ENCODE results near the gene CSNK1G3.

CSNK1G3 gene

DNA sequence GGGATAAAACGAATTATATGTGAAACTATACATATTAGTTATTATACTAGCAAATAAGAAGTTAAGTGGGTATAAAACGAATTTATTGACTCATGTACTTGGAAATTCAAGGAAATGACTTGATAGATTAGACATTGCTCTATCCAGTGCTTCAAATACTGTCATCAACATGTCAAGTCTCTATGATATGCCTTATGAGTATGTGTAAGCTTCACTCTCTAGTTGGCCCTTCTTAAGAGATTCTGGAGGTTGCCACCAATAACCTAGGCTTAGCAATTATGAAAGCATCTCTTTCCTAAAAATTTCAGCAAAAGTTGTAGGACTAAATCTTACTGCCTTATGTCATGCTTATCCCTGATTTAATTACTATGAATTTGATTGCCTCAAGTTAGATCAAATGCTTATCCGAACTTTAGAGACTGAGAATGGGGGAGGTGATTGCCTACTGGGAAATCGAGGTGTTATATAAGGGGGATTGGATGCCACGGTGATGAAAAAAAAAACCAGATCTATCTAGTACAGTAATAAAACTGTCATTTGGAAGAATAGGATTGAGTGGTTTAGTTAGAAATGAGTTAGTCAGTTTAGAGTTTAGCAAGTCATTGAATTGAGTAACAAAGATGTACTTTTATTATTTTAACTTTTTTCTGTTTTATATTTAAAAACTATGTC lies 46.9 kb downstream of the CSNK1G3 start:
- H3K4me3 ChIP-seq (ENCODE audit: low read length): no peak overlapping the region
- no peak for DNase-seq (ENCODE audit: low read depth)
- TF ChIP-seq, protein P1, sequence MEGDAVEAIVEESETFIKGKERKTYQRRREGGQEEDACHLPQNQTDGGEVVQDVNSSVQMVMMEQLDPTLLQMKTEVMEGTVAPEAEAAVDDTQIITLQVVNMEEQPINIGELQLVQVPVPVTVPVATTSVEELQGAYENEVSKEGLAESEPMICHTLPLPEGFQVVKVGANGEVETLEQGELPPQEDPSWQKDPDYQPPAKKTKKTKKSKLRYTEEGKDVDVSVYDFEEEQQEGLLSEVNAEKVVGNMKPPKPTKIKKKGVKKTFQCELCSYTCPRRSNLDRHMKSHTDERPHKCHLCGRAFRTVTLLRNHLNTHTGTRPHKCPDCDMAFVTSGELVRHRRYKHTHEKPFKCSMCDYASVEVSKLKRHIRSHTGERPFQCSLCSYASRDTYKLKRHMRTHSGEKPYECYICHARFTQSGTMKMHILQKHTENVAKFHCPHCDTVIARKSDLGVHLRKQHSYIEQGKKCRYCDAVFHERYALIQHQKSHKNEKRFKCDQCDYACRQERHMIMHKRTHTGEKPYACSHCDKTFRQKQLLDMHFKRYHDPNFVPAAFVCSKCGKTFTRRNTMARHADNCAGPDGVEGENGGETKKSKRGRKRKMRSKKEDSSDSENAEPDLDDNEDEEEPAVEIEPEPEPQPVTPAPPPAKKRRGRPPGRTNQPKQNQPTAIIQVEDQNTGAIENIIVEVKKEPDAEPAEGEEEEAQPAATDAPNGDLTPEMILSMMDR (IDR thresholded peaks at IDR 0.05; ENCODE audit: insufficient read depth, low read depth, low read length, missing control alignments): no peak

DNA sequence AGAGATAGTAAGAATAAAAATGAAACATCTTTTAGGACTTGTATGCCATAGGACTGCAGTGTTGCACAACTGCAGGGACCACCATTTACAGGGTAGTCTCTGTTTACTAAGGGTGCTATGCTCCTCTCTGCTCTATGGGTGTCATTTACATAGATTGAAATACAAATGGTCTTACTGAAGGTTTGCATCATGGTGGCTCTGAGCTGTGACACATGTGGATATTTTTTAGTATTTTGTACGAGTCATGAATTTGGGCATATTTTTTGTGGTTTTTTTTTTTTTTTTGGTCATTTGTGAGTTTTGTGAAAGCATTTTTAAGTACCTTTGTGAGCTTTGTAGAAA lies 47.4 kb downstream of the CSNK1G3 start:
- H3K4me3 ChIP-seq (ENCODE audit: low read length): no peak overlapping the region
- DNase-seq (ENCODE audit: low read depth): no peak
- TF ChIP-seq, protein P1 (IDR thresholded peaks at IDR 0.05; ENCODE audit: insufficient read depth, low read depth, low read length, missing control alignments): no peak

DNA sequence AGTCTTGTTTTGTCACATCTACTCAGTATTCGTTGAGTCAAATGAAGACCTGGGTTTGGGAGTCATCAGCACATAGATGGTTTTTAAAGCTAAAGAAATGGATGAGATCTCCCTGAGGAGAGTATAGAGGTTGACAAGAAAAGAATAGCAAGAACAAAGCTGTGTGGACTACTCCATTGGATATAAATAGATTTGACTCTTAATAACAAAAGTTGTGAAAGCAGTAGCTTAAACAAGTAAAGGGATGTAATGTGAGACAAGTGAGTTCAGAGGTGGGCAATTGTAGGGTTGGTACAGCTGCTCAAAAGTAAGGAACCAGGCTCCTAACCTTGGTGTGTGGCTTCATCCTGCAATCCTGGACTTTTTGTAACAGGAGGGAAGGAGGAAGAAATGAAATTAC lies 49.3 kb downstream of the CSNK1G3 start:
- no peak overlapping the region for H3K4me3 ChIP-seq (ENCODE audit: low read length)
- TF ChIP-seq, protein P1 (IDR thresholded peaks at IDR 0.05; ENCODE audit: insufficient read depth, low read depth, low read length, missing control alignments): no peak
- no peak for DNase-seq (ENCODE audit: low read depth)

DNA sequence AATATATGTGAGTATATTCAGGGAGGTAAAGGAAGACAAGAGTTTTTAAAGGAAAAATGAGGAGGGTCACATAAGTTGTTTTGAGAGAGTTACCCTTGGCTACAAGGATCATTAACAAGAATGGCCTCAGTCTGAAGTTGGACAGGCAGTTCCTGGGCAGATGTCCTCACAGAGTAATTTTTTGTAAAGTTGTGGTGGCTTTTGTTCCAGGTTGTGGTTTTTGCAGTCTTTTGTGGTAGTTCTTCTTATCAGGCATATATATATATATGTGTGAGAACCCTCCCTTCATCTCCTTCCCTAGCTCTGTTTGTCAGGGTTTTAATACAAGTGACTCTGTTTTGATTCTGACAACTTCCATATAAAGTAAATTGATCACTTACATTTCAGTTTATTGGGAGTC lies 60.0 kb downstream of the CSNK1G3 start:
- no peak overlapping the region for H3K4me3 ChIP-seq (ENCODE audit: low read length)
- DNase-seq (ENCODE audit: low read depth): no peak
- TF ChIP-seq, protein P1 (IDR thresholded peaks at IDR 0.05; ENCODE audit: insufficient read depth, low read depth, low read length, missing control alignments): no peak

DNA sequence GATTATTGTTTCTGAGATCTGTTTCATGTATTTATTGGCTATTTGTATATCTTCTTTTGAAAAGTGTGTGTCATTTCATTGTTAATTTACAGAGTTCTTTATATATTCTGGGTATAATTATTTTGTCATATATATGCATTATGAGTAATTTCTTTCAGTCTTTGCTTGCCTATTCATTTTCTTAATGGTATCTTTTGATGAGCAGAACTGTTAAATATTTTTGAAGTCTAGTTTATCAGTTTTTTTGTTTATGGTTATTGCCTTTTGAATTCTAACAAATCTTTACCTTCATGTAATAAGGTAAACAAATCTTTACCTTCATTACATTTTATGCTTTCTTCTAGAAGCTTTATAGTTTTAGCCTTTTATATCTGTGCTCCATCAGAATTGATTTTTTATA lies 66.4 kb downstream of the CSNK1G3 start:
- TF ChIP-seq, protein P1 (IDR thresholded peaks at IDR 0.05; ENCODE audit: insufficient read depth, low read depth, low read length, missing control alignments): no peak
- DNase-seq (ENCODE audit: low read depth): no peak
- H3K4me3 ChIP-seq (ENCODE audit: low read length): no peak overlapping the region

DNA sequence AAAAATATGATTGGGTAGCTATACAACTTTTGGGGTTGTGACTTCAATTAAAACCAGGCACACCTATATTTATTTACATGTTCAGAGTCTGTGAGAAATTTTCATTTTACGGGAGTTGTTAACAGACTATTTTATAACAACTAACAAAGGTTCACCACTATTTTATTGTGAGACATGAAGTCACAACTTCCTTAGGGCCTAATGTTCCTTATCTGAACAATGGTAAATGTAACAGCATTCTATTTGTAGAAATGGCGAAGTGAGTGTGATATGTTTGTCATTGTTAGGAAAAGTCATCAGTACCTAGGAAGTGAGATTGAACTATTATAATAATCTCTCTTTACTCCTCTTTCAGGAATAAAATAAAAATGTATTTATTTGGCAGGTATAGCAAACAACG lies 67.4 kb downstream of the CSNK1G3 start:
- no peak overlapping the region for H3K4me3 ChIP-seq (ENCODE audit: low read length)
- TF ChIP-seq, protein P1 (IDR thresholded peaks at IDR 0.05; ENCODE audit: insufficient read depth, low read depth, low read length, missing control alignments): no peak
- no peak for DNase-seq (ENCODE audit: low read depth)
